ENCODE measurements around the gene TEKT5.

GRCh38 chr16:10623059-10623458, 71.7 kb downstream of the TEKT5 start:
- no peak for TF ChIP-seq POLR2A (IDR thresholded peaks at IDR 0.05)
- no peak for TF ChIP-seq CTCF (IDR thresholded peaks at IDR 0.05)

All from uterus (tissue), 2 donors.